ENCODE results near the gene FAM168A.

FAM168A gene

DNA sequence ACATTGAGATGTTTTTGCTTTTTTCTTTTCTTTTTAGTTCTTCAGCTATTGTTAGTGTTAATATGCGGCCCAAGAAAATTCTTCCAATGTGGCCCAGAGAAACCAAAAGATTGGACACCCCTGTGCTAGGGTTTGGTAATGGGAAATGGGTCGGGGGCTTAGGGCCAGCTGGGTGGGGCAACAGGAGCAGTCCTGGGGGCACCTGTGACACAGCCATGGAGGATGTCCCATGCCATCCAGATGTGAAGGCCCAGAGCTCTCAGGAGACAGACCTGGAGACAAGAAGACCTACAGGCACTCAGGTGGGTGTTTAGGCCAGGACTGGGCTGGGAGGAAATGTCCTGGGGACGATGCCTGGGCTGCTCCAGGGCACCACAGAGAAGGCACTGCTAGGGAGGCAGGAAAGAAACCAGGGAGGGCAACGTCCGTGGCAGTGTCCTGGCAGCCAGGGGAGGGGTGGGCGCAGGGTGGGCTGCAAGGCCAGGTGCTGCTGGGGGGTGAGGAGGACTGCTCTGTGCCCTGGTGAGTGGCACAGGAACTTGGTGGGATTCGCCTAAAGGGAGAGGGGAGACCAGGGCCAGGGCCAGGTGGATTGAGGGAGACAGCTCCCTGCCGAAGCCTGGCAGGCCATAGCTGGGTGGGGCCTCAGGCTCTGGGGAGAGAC is 200.3 kb downstream of the FAM168A start:
- no peak for DNase-seq

- no peak for DNase-seq
Observed at GRCh38 chr11:73396985-73397384, 200.9 kb downstream of the FAM168A start.

- no peak for DNase-seq
Observed at GRCh38 chr11:73396251-73396930, 201.5 kb downstream of the FAM168A start.

- DNase-seq: no peak
Observed at GRCh38 chr11:73395297-73396208, 202.4 kb downstream of the FAM168A start.

- DNase-seq: no peak
Observed at GRCh38 chr11:73394416-73395296, 203.3 kb downstream of the FAM168A start.

- peak; percentile 71 for DNase-seq
Observed at GRCh38 chr11:73393479-73394415, 204.2 kb downstream of the FAM168A start.

- DNase-seq: no peak
Observed at GRCh38 chr11:73393011-73393380, 204.9 kb downstream of the FAM168A start.

- DNase-seq: no peak
Observed at GRCh38 chr11:73392108-73393010, 205.6 kb downstream of the FAM168A start.

DNA sequence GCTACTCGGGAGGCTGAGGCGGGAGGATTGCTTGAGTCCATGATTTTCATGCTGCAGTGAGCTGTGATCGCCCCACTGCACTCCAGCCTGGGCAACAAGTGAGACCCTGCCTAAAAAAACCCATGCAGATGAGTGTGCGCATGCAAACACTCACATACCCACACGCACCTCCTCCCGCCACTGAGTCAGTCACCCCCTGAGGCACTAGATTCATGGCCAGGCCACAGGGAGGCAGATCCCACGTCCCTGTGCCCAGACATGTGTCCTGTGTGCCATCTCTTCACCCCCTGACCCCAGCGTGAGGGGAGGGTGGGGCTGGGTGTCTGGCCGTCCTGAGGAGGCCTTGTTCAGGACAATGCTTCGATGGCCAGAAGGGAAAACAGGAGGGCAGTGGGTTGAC is 206.2 kb downstream of the FAM168A start:
- DNase-seq: no peak

DNA sequence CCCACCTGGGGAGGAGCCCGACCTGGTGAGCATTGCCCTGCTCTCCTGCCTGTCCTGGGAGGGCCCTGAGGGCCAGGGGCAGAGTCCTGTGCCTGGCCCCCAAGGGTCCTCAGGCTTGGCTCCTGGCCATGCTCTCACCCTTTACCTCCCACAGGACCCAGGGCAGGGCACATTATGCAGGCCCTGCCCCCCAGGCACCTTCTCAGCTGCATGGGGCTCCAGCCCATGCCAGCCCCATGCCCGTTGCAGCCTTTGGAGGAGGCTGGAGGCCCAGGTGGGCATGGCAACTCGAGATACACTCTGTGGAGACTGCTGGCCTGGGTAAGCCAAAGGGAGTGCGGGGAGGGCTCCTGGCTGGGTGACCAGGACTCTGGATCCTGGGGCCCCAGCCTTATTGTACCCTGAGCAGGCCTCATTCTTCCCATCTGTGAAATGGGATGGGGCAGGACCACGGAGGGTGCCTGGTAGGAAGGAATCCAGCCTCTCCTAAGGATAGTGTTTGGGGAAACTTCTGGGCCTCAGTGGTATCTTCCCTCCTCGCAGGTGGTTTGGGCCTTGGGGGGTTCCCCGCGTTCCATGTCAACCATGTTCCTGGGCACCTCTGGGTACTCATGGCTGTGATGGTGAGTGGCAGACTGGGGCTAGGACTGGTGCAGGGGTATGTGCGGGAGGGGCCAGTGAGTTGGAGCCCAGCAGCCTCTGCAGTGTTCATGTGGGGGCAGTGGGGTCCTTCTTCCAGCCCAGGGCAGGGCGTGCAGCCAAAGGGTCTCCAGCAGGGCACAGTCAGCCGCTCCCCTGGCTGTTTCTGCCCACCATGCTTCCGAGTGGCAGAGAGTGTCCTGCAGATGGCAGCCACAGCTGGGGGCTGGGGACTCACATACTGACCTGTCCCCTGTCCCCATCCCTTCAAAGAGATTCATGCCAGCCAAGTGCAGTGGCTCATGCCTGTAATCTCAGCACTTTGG is 207.0 kb downstream of the FAM168A start:
- DNase-seq: no peak

DNA sequence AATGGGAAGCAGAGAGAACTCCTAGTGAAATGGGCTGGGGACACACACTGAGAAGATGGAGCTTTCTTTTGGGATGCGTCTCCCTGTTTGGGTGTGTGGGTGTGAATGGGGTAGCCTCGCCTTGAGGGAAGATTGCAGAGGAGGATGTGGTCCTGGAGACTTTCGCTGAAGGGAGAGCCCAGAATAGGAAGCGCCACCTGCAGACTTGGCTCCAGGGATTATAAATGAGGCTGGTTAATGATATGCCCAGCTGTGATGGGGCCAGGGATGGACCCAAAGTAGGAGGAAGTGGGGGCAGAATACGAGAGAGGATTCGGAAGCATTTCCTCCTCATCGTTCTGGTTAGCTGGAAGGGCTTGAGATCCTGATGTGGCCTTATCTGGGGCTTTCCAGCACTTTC is 208.0 kb downstream of the FAM168A start:
- no peak for DNase-seq

- no peak for DNase-seq
Observed at GRCh38 chr11:73389134-73389525, 208.8 kb downstream of the FAM168A start.

GRCh38 chr11:73388265-73389133 is 209.4 kb downstream of the FAM168A start:
- DNase-seq: no peak

- no peak for DNase-seq
Observed at GRCh38 chr11:73387594-73388264, 210.2 kb downstream of the FAM168A start.

- DNase-seq: no peak
Observed at GRCh38 chr11:73386546-73386945, 211.4 kb downstream of the FAM168A start.

- no peak for DNase-seq
Observed at GRCh38 chr11:73386016-73386415, 211.9 kb downstream of the FAM168A start.

DNA sequence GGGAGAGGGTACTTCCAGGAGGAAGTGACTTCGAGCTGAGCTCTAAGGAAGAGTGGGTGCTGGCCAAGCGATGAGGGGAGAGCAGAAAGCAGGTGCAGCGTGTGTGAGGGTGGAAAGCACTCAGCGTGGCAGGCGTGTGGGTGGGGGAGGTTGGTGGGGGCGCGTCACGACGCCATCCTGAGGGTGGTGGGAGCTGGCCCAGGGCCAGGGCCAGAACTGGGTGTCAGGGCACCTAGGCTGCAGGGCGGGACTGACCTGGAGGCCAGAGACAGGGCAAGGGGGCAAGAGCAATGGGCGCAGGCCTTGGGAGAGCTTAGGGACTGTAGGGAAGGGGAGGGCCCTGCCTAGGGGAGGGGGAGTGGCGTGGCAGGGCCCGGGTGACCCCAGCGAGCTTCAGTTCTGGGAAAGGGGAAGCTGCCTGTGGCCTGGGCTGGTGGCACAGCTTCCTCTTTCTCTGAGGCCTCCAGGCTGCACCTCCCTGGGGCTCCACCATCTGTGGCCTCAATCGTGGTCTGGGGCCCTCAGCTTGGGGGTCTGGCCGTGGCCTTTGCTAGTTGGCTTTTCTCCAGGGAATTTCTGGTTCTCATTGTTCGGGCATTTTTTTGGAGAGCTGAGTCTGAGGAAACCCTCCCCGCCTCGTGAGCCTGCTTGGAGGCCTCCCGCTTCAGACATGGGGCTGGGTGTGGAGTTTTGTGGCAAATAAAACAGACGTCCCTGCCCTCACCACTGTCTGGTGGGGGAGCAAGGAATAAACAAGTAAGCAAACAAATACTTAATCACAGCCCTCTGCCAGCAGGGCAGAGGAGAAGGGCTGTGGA is 212.8 kb downstream of the FAM168A start:
- DNase-seq: peak; percentile 47
